H1 (cell line): Measurements from ENCODE around the gene NDUFB10.

Experiments used
- BACH1 ChIP-seq: IDR thresholded peaks from 2 replicates; pipeline ENCODE4 v1.6.1; 2012; ENCODE audit warnings: low read length, improper control_type of control experiment
- CTCF ChIP-seq, 3 experiments: IDR thresholded peaks; 1 replicate in 2 of 3; 2 replicates in 1 of 3; pipeline versions ENCODE4 v1.5.1 to v1.6.1; 2011; ENCODE audit warnings: low read length in 3 of 3, mild to moderate bottlenecking in 3 of 3, inconsistent platforms in 2 of 3, low read depth in 1 of 3, moderate library complexity in 1 of 3; ENCODE audit not compliant: insufficient read depth in 1 of 3; ENCODE audit errors: control extremely low read depth in 1 of 3
- E2F6 ChIP-seq: IDR thresholded peaks from 2 replicates; pipeline ENCODE4 v1.6.1; 2012; ENCODE audit warnings: inconsistent platforms
- EGR1 ChIP-seq: IDR thresholded peaks from 2 replicates; pipeline ENCODE4 v1.6.1; 2011; ENCODE audit warnings: low read depth, low read length, borderline replicate concordance
- EP300 ChIP-seq, 2 experiments: IDR thresholded peaks; 1 replicate in 1 of 2; 2 replicates in 1 of 2; pipeline ENCODE4 v1.6.1; 2011 to 2012; ENCODE audit warnings: low read depth in 2 of 2, low read length in 2 of 2, mild to moderate bottlenecking in 2 of 2, borderline replicate concordance in 1 of 2, inconsistent platforms in 1 of 2, moderate library complexity in 1 of 2
- JUN ChIP-seq: IDR thresholded peaks from 2 replicates; pipeline ENCODE4 v1.6.1; 2011; ENCODE audit warnings: low read depth, mild to moderate bottlenecking, improper control_type of control experiment, low read length
- POLR2A ChIP-seq, 2 experiments: IDR thresholded peaks; 1 replicate in 1 of 2; 2 replicates in 1 of 2; pipeline ENCODE4 v1.6.1; 2011; ENCODE audit warnings: low read depth in 2 of 2, low read length in 2 of 2, mild to moderate bottlenecking in 2 of 2; ENCODE audit errors: control extremely low read depth in 1 of 2
- YY1 ChIP-seq: IDR thresholded peaks from 2 replicates; pipeline ENCODE4 v1.6.1; 2011; ENCODE audit warnings: low read depth, mild to moderate bottlenecking, low read length
- ZNF274 ChIP-seq: IDR thresholded peaks from 2 replicates; pipeline ENCODE4 v1.7.0; 2012; ENCODE audit warnings: low read length, borderline replicate concordance; ENCODE audit errors: extremely low read depth

GRCh38 chr16:1968146-1968953 is 9.0 kb downstream of the NDUFB10 start:
- no peak for TF ChIP-seq BACH1
- TF ChIP-seq YY1: no peak
- no peak for TF ChIP-seq EP300 (IDR thresholded peaks at IDR 0.05; ENCODE audit: borderline replicate concordance in 1 of 2, low read depth in 2 of 2, low read length in 2 of 2)
- TF ChIP-seq ZNF274: no peak
- TF ChIP-seq CTCF (IDR thresholded peaks at IDR 0.05; ENCODE audit: control extremely low read depth in 1 of 3, insufficient read depth in 1 of 3, low read depth in 1 of 3, low read length in 3 of 3): no peak
- TF ChIP-seq JUN: no peak
- no peak for TF ChIP-seq EGR1
- TF ChIP-seq E2F6: no peak
- no peak for TF ChIP-seq POLR2A (IDR thresholded peaks at IDR 0.05; ENCODE audit: control extremely low read depth in 1 of 2, low read depth in 2 of 2, low read length in 2 of 2)
